Stomach (tissue), 4 donors: ENCODE results near the gene SFXN2.

Experiments
- EP300 ChIP-seq: sonication (generic); formaldehyde crosslinking; IDR thresholded peaks from one replicate; pipeline ENCODE4 v1.6.1; 2017; ENCODE audit warnings: antibody characterized with exemption
- TF ChIP-seq, protein P1 (sequence below), 7 experiments: fragments of 450-650 bp in 4 of 7; fragments of 200-600 bp in 3 of 7; sonication (generic) in 3 of 7; IDR thresholded peaks; one replicate each; pipeline ENCODE4 v1.5.1; 2016 to 2019; ENCODE audit warnings: antibody characterized with exemption in 7 of 7, control low read depth in 2 of 7, mild to moderate bottlenecking in 1 of 7

DNA sequence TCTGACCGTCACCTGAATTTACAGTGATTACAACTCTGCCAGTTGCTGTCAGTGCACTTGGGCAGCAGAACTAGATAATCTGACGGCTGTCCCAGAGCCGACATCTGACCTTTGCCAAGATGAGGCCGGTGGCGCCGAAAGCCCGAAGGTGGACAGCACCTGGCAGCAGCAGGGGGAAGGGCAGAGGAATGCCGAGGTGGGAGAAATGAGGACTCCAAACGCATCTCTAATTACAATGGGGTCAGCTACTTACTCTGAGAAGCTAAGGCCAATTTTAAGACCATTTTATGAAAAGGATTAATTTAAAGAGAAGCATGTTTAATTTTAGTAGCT lies 36.4 kb upstream of the SFXN2 start:
- TF ChIP-seq, protein P1, sequence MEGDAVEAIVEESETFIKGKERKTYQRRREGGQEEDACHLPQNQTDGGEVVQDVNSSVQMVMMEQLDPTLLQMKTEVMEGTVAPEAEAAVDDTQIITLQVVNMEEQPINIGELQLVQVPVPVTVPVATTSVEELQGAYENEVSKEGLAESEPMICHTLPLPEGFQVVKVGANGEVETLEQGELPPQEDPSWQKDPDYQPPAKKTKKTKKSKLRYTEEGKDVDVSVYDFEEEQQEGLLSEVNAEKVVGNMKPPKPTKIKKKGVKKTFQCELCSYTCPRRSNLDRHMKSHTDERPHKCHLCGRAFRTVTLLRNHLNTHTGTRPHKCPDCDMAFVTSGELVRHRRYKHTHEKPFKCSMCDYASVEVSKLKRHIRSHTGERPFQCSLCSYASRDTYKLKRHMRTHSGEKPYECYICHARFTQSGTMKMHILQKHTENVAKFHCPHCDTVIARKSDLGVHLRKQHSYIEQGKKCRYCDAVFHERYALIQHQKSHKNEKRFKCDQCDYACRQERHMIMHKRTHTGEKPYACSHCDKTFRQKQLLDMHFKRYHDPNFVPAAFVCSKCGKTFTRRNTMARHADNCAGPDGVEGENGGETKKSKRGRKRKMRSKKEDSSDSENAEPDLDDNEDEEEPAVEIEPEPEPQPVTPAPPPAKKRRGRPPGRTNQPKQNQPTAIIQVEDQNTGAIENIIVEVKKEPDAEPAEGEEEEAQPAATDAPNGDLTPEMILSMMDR (IDR thresholded peaks at IDR 0.05) = no peak
- TF ChIP-seq EP300 = no peak
